NCI-H1417 treated with DMSO at 0.1 percent for 48 hours (cell line): Measurements from ENCODE around the gene CHST12.

Source experiments
- DNase-seq: peaks from one replicate; lab custom pipeline; 2025; lab: John Stamatoyannopoulos, UW

Gene CHST12

GRCh38 chr7:2481195-2481594, 77.8 kb downstream of the CHST12 start:
- no peak for DNase-seq

DNA sequence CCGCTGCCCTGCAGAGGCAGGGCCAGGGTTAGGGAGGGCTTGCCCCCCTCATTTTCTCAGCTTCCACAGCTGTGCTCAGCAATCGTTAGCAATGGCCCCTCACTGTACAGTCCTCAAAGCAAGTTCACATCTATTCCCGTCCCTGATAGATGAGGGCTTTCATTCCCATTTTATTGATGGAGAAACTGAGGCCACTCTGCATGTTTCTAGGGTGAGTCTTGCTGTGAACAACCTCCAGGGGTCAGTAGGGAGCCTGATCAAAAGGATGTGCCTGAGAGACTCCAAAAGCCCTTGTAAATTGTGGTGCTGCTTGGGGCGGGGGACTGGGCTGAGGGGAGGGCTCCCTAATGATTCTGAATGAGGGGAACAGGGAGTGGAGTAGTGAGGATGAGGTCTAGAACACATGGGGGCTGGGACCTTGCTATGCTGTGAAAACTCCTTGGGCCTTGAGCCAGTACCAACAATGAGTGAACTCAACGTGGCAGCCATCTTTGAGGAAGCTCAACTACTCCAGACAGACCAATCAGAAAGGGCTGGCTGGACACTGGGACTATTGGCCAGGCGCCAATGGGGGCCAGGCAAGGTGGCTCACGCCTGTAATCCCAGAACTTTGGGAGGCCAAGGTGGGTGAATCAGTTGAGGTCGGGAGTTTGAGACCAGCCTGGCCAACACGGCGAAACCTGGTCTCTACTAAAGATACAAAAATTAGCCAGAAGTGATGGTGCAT, 79.5 kb downstream of the CHST12 start:
- no peak for DNase-seq

GRCh38 chr7:2483494-2483893, 80.1 kb downstream of the CHST12 start:
- no peak for DNase-seq

GRCh38 chr7:2484868-2485267, 81.5 kb downstream of the CHST12 start:
- DNase-seq: no peak

GRCh38 chr7:2487586-2488271, 84.3 kb downstream of the CHST12 start:
- no peak for DNase-seq

- DNase-seq: no peak
These were observed 84.8 kb downstream of the CHST12 start for GRCh38 chr7:2488272-2488645.

DNA sequence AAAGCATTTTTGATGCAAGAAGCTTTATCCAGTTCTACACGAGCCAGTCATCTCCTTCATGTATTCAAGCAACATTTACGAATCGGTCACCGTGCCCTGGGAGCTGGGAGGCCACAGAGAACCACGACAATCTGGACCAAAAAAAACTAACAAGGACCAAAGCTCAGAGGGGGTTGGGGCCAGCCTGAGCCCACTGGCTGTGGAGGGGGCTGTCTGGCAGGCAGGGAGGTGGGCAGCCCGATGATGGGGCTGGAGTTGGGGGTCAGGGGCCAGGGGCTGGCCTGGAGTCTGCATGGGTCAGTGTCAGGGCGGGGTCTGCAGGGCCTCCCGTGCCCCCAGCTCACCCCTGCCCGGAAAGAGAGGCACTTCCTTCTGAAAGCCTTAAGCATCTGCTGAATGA, 85.3 kb downstream of the CHST12 start:
- no peak for DNase-seq

- no peak for DNase-seq
These were observed 86.8 kb downstream of the CHST12 start for GRCh38 chr7:2490181-2490651.

DNA sequence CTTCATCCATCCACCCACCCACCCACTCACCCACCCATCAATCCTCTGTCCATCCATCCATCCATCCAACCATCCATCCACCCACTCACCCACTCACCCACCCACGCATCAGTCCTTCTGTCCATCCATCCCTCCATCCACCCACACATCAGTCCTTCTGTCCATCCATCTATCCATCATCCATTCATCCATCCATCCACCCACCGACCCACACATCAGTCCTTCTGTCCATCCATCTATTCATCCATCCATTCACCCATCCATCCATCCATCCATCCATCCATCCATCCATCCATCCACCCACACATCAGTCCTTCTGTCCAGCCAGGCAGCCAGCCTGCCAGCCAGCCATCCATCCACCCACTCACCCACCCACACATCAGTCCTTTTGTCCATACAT, 88.6 kb downstream of the CHST12 start:
- no peak for DNase-seq

DNA sequence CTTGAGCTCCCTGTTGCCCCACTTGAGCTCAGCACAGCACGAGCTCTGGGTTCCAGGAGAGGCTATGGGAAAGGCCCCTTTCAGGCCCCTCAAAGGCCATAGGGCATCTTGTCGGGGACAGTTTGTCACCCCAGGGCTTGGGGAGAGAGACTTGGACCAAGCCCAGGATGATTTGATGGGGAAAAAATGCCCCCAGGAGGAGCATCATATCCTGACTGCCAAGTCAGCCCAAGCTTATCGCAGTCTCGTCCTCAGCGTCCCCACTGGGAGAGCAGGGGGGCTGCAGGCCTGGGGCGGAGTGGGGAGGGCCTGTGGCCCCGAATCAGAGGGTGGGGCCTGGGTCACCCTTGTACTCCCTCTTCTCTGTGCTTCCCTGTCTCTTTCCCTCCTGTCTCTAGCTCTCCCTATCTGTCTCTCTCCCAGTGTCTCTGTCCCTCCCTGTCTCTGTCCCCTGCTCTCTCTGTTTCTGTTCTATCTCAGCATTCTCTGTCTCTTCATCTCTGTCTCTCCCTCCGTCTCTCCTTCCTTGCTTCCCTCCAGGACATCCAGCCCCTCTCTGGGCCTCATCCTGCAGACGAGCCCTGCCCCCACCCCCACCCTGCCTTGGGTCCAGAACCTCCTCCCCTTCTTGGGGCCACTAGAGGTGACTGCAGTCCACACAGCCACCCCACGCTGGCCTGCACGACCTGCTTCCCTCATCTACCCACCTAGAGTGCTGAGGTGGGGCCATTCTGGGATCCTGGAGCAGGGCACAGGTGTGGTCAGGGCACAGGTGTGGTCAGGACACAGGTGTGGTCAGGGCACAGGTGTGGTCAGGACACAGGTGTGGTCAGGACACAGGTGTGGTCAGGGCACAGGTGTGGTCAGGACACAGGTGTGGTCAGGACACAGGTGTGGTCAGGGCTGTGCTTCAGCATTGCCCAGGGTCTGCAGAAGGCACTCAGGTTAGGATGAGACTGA, 90.1 kb downstream of the CHST12 start:
- DNase-seq: no peak

- no peak for DNase-seq
These were observed 91.0 kb downstream of the CHST12 start for GRCh38 chr7:2494191-2495130.

DNA sequence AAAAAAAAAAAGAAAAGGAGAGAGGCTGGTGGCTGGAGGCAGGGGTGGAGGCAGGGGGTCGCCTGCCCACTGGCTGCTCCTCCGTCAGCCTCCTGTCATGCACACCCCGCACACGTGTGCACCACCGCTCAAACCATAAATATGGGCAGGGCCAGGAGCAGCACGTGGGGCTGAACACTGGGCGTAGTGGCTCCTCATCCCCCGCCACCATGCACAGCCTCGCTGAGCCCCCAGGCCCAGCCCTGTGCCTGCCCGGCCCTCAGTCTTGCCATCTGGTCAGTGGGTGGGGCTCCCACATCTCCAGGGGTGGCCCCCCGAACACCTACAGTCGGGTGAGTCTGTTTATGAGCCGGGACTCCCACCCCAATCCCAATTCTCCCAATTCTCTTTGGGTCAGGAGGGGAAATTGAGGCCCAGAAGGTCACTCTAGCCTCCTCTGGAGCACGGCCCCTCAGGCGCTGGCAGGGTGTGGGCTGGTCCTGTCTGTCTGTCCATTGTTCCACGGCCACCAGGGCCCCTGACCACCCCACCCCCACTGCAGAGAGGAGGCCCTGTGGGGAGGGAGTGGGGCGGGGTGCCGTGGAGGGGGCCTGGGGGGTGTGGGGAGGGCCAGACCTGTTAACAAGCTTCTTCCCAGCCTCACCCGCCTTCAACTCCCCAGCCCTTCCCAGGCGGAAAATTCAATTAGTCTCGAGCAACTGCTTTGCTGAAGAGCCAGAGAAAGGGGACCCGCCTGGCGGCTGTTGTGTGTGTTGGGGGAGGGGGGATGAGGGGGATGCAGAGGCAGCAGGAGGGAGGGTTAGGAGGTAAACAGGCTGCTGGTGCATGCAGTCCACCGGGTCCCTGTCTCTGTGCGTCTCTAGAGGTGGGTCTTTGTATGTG, 92.2 kb downstream of the CHST12 start:
- DNase-seq: no peak

DNA sequence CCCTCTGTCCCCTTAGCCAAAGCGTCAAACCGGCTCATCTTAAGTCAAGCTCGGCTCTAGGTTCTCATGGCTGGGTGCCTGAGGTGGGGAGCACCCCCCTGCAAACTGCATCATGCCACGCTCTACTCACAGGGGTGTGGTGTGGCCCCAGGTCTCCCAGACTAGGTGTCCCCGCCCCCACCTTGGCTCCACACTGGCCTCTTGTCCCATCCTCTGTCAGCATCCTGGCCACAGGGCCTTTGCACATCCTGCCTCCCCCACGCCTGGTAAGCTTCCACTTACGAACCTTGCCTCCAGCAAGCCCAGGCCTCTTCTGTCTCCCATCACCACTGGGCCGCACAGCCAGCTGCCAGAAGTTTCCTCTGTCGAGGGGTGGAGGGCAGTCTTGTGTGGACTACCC, 93.0 kb downstream of the CHST12 start:
- DNase-seq: no peak

DNA sequence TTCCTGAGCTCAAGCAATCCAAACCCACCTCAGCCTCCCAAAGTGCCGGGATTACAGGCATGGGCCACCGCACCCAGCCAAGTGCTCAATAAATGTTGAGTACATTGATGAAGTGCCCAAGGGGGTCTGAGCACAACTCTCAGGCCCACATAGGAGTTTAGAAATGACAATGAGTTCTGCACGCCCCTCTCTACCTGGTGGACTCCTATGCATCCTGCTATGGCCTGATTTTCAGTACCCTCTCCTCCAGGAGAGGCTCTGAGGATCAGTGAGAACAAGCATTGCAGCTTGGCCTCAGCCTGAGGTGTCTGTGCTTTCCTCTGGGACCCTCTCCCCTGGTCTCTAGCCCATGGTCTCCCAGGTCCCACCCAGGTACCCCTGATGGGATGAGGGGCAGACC, 93.7 kb downstream of the CHST12 start:
- no peak for DNase-seq

GRCh38 chr7:2497500-2498336, 94.3 kb downstream of the CHST12 start:
- DNase-seq: no peak
